Activated CD8-positive, alpha-beta T cell treated with anti-CD3 and anti-CD28 coated beads for 36 hours (primary cell): ENCODE data around the gene ATAD2B. TPM values are rescaled to one million over a fixed set of nuclear protein-coding genes. Genes with fewer than 3 reads are reported as not detected.

Source experiments
- ATAC-seq: fragments of 200-7000 bp; cut with Tn5 transposase; one replicate; pipeline ENCODE4 v1.10.0; 2021; ENCODE audit warnings: mild to moderate bottlenecking, moderate library complexity
- CTCF ChIA-PET: fragments of 350-600 bp; sonication (Branson Sonifier 250); formaldehyde crosslinking; loops from one replicate; lab custom pipeline; 2021; ENCODE audit warnings: antibody characterized with exemption; lab: Charles Lee
- POLR2A ChIA-PET: fragments of 350-600 bp; sonication (Branson Sonifier 250); formaldehyde crosslinking; loops from one replicate; lab custom pipeline; 2021; ENCODE audit warnings: antibody characterized with exemption; lab: Charles Lee
- DNase-seq: peaks from one replicate; pipeline ENCODE4 v3.0.0-alpha.2; 2020
- H3K27ac Mint-ChIP-seq: one replicate; pipeline ENCODE4 v1.8.0; 2021; ENCODE audit warnings: mild to moderate bottlenecking, mixed read lengths
- H3K27me3 Mint-ChIP-seq: one replicate; pipeline ENCODE4 v1.8.0; 2021; ENCODE audit warnings: mixed read lengths
- H3K36me3 Mint-ChIP-seq: one replicate; pipeline ENCODE4 v1.8.0; 2021; ENCODE audit warnings: low read depth, mixed read lengths
- H3K4me1 Mint-ChIP-seq: one replicate; pipeline ENCODE4 v1.8.0; 2021; ENCODE audit warnings: low read depth, mixed read lengths
- H3K4me3 Mint-ChIP-seq: one replicate; pipeline ENCODE4 v1.8.0; 2021; ENCODE audit warnings: mild to moderate bottlenecking, moderate library complexity, mixed read lengths
- H3K9me3 Mint-ChIP-seq: one replicate; pipeline ENCODE4 v1.8.0; 2021; ENCODE audit warnings: mixed read lengths
- intact Hi-C: fragments of 100-400 bp; cut with micrococcal nuclease; formaldehyde crosslinking; loops from one replicate; pipeline ENCODE4 v1.10.0; 2022
- total RNA-seq, 2 experiments: library from RNA; stranded (reverse); gene quantifications; one replicate each; pipeline ENCODE4 v1.2.3, GENCODE V29; 2021
- TF ChIP-seq, protein P1 (sequence below): fragments of 200-600 bp; IDR thresholded peaks from one replicate; pipeline ENCODE4 v1.8.0; 2022; ENCODE audit warnings: antibody characterized with exemption, mild to moderate bottlenecking

Gene ATAD2B
- total RNA-seq, 2 experiments from 2014 or later: 12.5 to 13.2 TPM

DNA sequence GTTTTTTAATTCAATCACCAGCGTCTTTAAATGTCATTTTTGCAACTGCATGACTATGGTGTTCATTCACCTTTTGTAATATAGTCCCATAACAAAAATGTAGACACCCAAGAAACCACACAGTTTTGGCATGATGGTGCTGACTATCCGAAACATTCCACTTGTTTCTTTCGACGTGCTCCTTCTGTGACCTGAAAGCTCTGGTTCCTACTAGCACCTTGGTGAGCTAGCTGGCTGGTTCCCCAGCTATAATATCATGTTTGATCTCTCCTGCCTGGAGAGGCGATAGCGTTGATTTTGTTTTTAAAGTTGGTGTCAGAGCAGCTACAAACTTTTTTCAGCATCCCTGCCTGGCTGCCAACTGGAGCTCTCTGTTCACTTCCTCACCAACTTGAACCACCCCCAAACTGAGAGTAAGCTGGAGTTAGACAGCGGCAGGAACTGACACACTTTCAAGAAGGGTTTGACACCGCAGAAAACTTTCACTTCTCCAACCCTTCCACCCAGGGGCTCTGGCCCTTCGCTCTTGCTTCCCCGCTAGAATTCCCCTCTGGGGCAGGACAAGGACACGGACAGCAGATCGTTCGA lies 1.1 kb downstream of the ATAD2B start:
- intact Hi-C loops: loop anchor here (5.0 kb wide), 1 partner anchor 152 kb away; the partner anchor contains the start of gene SF3B6
- POLR2A ChIA-PET: interaction anchor here (1.0 to 5.6 kb wide), 26 partner anchors 11 to 198 kb away, joined by 3 to 63 read pairs (median 5); partner anchors contain the start of genes SF3B6, TP53I3, UBXN2A and WDCP
- H3K36me3 Mint-ChIP-seq: no peaks in the 10 kb centered on the region
- peak overlapping the region; percentile 99 for H3K27ac Mint-ChIP-seq
- H3K4me1 Mint-ChIP-seq: peaks cover 49% of the 10 kb centered on the region
- ATAC-seq (peak; percentile 60), DNase-seq (peak; percentile 78)
- H3K27me3 Mint-ChIP-seq: no peaks in the 10 kb centered on the region
- TF ChIP-seq, protein P1, sequence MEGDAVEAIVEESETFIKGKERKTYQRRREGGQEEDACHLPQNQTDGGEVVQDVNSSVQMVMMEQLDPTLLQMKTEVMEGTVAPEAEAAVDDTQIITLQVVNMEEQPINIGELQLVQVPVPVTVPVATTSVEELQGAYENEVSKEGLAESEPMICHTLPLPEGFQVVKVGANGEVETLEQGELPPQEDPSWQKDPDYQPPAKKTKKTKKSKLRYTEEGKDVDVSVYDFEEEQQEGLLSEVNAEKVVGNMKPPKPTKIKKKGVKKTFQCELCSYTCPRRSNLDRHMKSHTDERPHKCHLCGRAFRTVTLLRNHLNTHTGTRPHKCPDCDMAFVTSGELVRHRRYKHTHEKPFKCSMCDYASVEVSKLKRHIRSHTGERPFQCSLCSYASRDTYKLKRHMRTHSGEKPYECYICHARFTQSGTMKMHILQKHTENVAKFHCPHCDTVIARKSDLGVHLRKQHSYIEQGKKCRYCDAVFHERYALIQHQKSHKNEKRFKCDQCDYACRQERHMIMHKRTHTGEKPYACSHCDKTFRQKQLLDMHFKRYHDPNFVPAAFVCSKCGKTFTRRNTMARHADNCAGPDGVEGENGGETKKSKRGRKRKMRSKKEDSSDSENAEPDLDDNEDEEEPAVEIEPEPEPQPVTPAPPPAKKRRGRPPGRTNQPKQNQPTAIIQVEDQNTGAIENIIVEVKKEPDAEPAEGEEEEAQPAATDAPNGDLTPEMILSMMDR: no peak
- H3K9me3 Mint-ChIP-seq: no peaks in the 10 kb centered on the region
- CTCF ChIA-PET: interaction anchor here (0.7 to 7.1 kb wide), 16 partner anchors 8 to 158 kb away, joined by 3 to 74 read pairs (median 6); partner anchors contain the start of genes SF3B6, TP53I3, UBXN2A and WDCP
- H3K4me3 Mint-ChIP-seq: peak overlapping the region; percentile 95

GRCh38 chr2:23924589-23925359 lies 2.1 kb downstream of the ATAD2B start:
- H3K27me3 Mint-ChIP-seq: no peaks in the 10 kb centered on the region
- H3K9me3 Mint-ChIP-seq: no peaks in the 10 kb centered on the region
- POLR2A ChIA-PET: interaction anchor here (0.9 to 5.6 kb wide), 7 partner anchors 11 to 152 kb away, joined by 3 to 63 read pairs (median 5); partner anchors contain the start of gene UBXN2A
- peaks cover 55% of the 10 kb centered on the region for H3K4me1 Mint-ChIP-seq
- H3K36me3 Mint-ChIP-seq: no peaks in the 10 kb centered on the region
- ATAC-seq (no peak), DNase-seq (no peak)
- peak overlapping the region; percentile 95 for H3K4me3 Mint-ChIP-seq
- H3K27ac Mint-ChIP-seq: peak overlapping the region; percentile 99
- CTCF ChIA-PET: interaction anchor here (1.0 to 7.1 kb wide), 8 partner anchors 10 to 159 kb away, joined by 3 to 74 read pairs (median 8); partner anchors contain the start of genes SF3B6, TP53I3 and UBXN2A
- intact Hi-C loops: loop anchor here (5.0 kb wide), 1 partner anchor 153 kb away; the partner anchor contains the start of gene SF3B6
- TF ChIP-seq, protein P1: no peak

- Mint-ChIP-seq H3K36me3 (no peaks in the 10 kb centered on the region), H3K4me3 (no peak overlapping the region), H3K27me3 (no peaks in the 10 kb centered on the region), H3K4me1 (peaks cover 57% of the 10 kb centered on the region), H3K27ac (no peak overlapping the region), H3K9me3 (no peaks in the 10 kb centered on the region)
- ATAC-seq (no peak), DNase-seq (no peak)
- POLR2A ChIA-PET: interaction anchor here (0.9 to 1.1 kb wide), 2 partner anchors 8 to 20 kb away, joined by 3 read pairs; partner anchors contain the start of gene ATAD2B
- TF ChIP-seq, protein P1: no peak
- intact Hi-C loops: loop anchor here (10.0 kb wide), 1 partner anchor 94 kb away; no protein-coding TSS in a partner anchor
- CTCF ChIA-PET: interaction anchor here (1.1 kb wide), 1 partner anchor 8 kb away, joined by 7 read pairs; the partner anchor contains the start of gene ATAD2B
Observed at GRCh38 chr2:23918837-23919489, 8.0 kb downstream of the ATAD2B start.

- DNase-seq (peak; percentile 53), ATAC-seq (peak; percentile 85)
- intact Hi-C loops: loop anchor here (10.0 kb wide), 1 partner anchor 92 kb away; no protein-coding TSS in a partner anchor
- POLR2A ChIA-PET: no interaction called here
- peaks cover 50% of the 10 kb centered on the region for H3K4me1 Mint-ChIP-seq
- H3K27me3 Mint-ChIP-seq: no peaks in the 10 kb centered on the region
- H3K27ac Mint-ChIP-seq: peak overlapping the region; percentile 73
- H3K4me3 Mint-ChIP-seq: no peak overlapping the region
- H3K36me3 Mint-ChIP-seq: peaks cover 2% of the 10 kb centered on the region
- H3K9me3 Mint-ChIP-seq: no peaks in the 10 kb centered on the region
- TF ChIP-seq, protein P1: no peak
- CTCF ChIA-PET: no interaction called here
Observed at GRCh38 chr2:23916727-23917405, 10.1 kb downstream of the ATAD2B start.
